A673 (cell line): ENCODE results near the gene CDH4.

Source experiments
- EZH2 ChIP-seq: fragments of 200-600 bp; sonication (generic); IDR thresholded peaks from 2 replicates; pipeline ENCODE4 v1.6.1; 2017; ENCODE audit warnings: borderline replicate concordance, low read depth, mild to moderate bottlenecking, mixed read lengths, antibody characterized with exemption, low read length; ENCODE audit not compliant: poor library complexity, severe bottlenecking
- TF ChIP-seq, protein P1 (sequence below): fragments of 300-800, 200-600 bp; sonication (generic); conservative IDR thresholded peaks from 2 replicates; pipeline ENCODE4 v1.5.1; 2017; ENCODE audit warnings: low read depth, mild to moderate bottlenecking, antibody characterized with exemption, low read length, moderate library complexity, mixed read lengths

DNA sequence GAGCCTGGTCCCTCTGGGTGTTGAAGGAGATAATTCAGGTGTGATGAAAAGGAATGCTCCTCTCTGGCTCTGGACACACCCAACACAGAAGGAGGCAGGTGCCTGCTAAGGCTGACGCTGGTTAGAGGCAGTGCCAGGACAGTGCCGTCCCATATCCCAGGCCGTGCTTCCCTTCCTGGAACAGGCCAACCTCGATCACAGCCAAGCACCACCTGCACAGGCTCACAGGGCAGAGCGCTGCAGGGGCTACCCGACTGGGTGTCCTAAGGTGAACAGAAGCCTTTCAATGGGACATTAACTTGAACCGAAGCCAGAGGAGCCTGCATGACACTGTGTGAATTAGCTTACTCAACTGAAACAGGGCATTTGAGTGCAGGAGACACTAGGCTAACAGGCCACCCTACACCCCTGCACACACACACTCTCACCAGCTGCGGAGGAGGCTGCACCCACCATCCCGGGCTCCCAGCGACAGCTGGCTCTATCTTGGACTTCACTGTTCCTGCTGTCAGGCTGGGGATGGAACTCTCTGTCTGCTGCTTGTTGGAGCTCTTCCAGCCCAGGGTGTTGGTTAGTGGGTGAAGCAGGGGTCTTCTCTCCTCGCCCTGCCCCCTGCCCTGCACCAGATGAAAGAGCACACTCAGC lies 466.4 kb downstream of the CDH4 start:
- TF ChIP-seq, protein P1, sequence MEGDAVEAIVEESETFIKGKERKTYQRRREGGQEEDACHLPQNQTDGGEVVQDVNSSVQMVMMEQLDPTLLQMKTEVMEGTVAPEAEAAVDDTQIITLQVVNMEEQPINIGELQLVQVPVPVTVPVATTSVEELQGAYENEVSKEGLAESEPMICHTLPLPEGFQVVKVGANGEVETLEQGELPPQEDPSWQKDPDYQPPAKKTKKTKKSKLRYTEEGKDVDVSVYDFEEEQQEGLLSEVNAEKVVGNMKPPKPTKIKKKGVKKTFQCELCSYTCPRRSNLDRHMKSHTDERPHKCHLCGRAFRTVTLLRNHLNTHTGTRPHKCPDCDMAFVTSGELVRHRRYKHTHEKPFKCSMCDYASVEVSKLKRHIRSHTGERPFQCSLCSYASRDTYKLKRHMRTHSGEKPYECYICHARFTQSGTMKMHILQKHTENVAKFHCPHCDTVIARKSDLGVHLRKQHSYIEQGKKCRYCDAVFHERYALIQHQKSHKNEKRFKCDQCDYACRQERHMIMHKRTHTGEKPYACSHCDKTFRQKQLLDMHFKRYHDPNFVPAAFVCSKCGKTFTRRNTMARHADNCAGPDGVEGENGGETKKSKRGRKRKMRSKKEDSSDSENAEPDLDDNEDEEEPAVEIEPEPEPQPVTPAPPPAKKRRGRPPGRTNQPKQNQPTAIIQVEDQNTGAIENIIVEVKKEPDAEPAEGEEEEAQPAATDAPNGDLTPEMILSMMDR: no peak
- TF ChIP-seq EZH2: no peak
